RPMI8226 (cell line): ENCODE results near the gene PWWP2A.
"Not testable (repeated sequence)": the region's sequence is repeated elsewhere in the genome, so short reads cannot be mapped to it uniquely, and the experiment has no call there.

Experiments
- DNase-seq: peaks from one replicate; pipeline ENCODE4 v3.0.0-alpha.2; 2015

PWWP2A gene

GRCh38 chr5:160119142-160119904 lies at the start of gene PWWP2A:
PWWP2A (minus strand) TSS chr5:160119450; CDS start chr5:160119388, 62 bp downstream.
- DNase-seq, result peak; percentile 99

- DNase-seq, result no peak
These were observed 48.4 kb upstream of the PWWP2A start for GRCh38 chr5:160167624-160168165.

- DNase-seq, result no peak
These were observed 47.8 kb upstream of the PWWP2A start for GRCh38 chr5:160166973-160167623.

GRCh38 chr5:160166069-160166972 lies 47.1 kb upstream of the PWWP2A start:
- DNase-seq, result no peak

- DNase-seq, result peak; percentile 85
These were observed 46.2 kb upstream of the PWWP2A start for GRCh38 chr5:160165137-160166068.

GRCh38 chr5:160162910-160163309 lies 43.7 kb upstream of the PWWP2A start:
- DNase-seq, result no peak

- DNase-seq, result no peak
These were observed 42.4 kb upstream of the PWWP2A start for GRCh38 chr5:160161626-160162025.

- DNase-seq, result not testable (repeated sequence)
These were observed 41.6 kb upstream of the PWWP2A start for GRCh38 chr5:160160875-160161274.

GRCh38 chr5:160159991-160160792 lies 40.9 kb upstream of the PWWP2A start:
- DNase-seq, result no peak

- DNase-seq, result no peak
These were observed 38.8 kb upstream of the PWWP2A start for GRCh38 chr5:160158087-160158486.

- no peak for DNase-seq
These were observed 35.9 kb upstream of the PWWP2A start for GRCh38 chr5:160155017-160155750.

GRCh38 chr5:160152901-160153300 lies 33.7 kb upstream of the PWWP2A start:
- DNase-seq, result no peak

- DNase-seq, result no peak
These were observed 33.0 kb upstream of the PWWP2A start for GRCh38 chr5:160152287-160152686.

- DNase-seq, result no peak
These were observed 31.8 kb upstream of the PWWP2A start for GRCh38 chr5:160151017-160151416.

GRCh38 chr5:160150381-160150780 lies 31.1 kb upstream of the PWWP2A start:
- no peak for DNase-seq

- DNase-seq, result not testable (repeated sequence)
These were observed 25.2 kb upstream of the PWWP2A start for GRCh38 chr5:160144436-160144835.

GRCh38 chr5:160134332-160134731 lies 15.1 kb upstream of the PWWP2A start:
- DNase-seq, result no peak

GRCh38 chr5:160133918-160134304 lies 14.7 kb upstream of the PWWP2A start:
- no peak for DNase-seq

GRCh38 chr5:160133071-160133917 lies 14.0 kb upstream of the PWWP2A start:
- no peak for DNase-seq
